Subcutaneous preadipocyte (primary cell): ENCODE results near the gene TSPAN9. TPM values are rescaled to one million over a fixed set of nuclear protein-coding genes. Genes with fewer than 3 reads are reported as not detected.

ENCODE experiments used
- small RNA-seq: library from RNA; depleted of rRNA; stranded (forward); fragments of <200 nt; gene quantifications from one replicate; pipeline ENCODE3, GENCODE V24; 2012
- total RNA-seq: library from RNA; depleted of rRNA; stranded (reverse); fragments of >200 nt; gene quantifications from 2 replicates; pipeline ENCODE4 v1.2.3, GENCODE V29; 2012

The TSPAN9 gene, protein sequence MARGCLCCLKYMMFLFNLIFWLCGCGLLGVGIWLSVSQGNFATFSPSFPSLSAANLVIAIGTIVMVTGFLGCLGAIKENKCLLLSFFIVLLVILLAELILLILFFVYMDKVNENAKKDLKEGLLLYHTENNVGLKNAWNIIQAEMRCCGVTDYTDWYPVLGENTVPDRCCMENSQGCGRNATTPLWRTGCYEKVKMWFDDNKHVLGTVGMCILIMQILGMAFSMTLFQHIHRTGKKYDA
- total RNA-seq: 4.4 and 4.7 TPM in 2 replicates

GRCh38 chr12:3076730-3077571 lies at the start of gene TSPAN9:
Gene TSPAN9, plus strand, starts transcription at chr12:3077379. Its CDS starts 123,815 bp downstream, at chr12:3201194.

Small RNA genes lying within 50 kb of the gene (small RNA-seq; reads per million reads assigned to genes)
- gene AC005912.1 (0.25 reads per million), gene RF00017 (not detected)

Other genes with a start within 250 kb of the TSPAN9 start
- under 0.01 TPM in 1 of 2 replicates, not detected in the other for gene NRIP2, start 242.3 kb upstream of the TSPAN9 start, total RNA-seq
- gene TEX52, start 220.3 kb upstream of the TSPAN9 start, total RNA-seq: not detected in 2 replicates
- gene FOXM1, start 200.2 kb upstream of the TSPAN9 start, total RNA-seq: 24.6 and 26.2 TPM in 2 replicates
- 16.5 and 27.8 TPM in 2 replicates for gene RHNO1, start 200.2 kb upstream of the TSPAN9 start, total RNA-seq
- gene TULP3, start 186.5 kb upstream of the TSPAN9 start, total RNA-seq: 36.7 and 43.8 TPM in 2 replicates
- 16.9 and 22.7 TPM in 2 replicates for gene TEAD4, start 118.0 kb upstream of the TSPAN9 start, total RNA-seq